ENCODE measurements around the gene NCOA5.

DNA sequence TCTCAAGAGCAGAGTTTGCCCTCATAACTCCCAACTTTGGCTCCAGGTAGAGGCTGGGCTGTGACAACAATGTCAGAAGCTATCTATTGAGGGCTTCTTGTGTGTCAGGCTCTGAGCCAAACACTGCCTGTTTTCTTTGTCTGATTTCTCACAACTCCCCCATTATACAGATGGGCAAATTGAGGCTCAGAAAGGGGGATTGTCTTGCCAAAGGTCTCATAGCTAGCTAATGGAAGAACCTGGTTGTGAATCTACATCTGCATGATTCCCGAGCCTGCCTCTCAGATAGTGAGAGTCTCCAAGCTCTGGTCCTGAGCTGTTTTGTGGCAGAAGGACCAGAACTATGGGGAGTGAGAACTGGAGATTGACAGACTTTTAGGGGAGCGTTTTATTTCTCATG lies 29.8 kb upstream of the NCOA5 start:
- no peak for TF ChIP-seq EZH2 (IDR thresholded peaks at IDR 0.05; ENCODE audit: low read length, unreplicated experiment)
- no peak for TF ChIP-seq CTCF (conservative IDR thresholded peaks at IDR 0.05; ENCODE audit: low read depth, low read length)
